Measurements from ENCODE around the gene SLC38A4.

DNA sequence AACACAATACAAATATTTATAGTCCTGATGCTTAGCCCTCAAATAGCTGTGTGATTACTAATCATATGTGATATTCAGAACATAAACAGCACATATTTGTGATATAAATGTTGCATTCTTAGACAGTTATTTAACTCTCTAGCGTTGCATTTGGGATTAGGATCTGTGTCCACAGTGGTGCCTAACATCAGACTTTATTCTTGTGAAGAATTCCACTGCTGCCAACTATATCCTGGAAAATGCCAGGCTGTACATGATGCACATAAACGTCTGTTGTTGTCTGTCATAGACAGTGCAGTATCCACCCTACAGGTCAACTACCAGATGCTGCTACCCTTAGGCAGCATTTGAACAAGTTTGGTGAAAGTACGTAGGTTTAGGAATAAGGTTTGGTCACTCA lies 39.0 kb downstream of the SLC38A4 start:
- TF ChIP-seq POLR2A (IDR thresholded peaks at IDR 0.05; ENCODE audit: low read depth) (no peak), POLR2AphosphoS5 (IDR thresholded peaks at IDR 0.05) (no peak)
